Ishikawa (cell line): ENCODE data around the gene NAALADL1.

ENCODE experiments used
- CREB1 ChIP-seq: IDR thresholded peaks from 2 replicates; pipeline ENCODE4 v1.6.1; 2012; ENCODE audit warnings: low read depth
- EP300 ChIP-seq: IDR thresholded peaks from 2 replicates; pipeline ENCODE4 v1.6.1; 2012; ENCODE audit warnings: borderline replicate concordance
- FOXM1 ChIP-seq: IDR thresholded peaks from 2 replicates; pipeline ENCODE4 v1.6.1; 2012; ENCODE audit warnings: low read depth, borderline replicate concordance
- RAD21 ChIP-seq: IDR thresholded peaks from 2 replicates; pipeline ENCODE4 v1.6.1; 2012; ENCODE audit warnings: low read depth
- TAF1 ChIP-seq: IDR thresholded peaks from 2 replicates; pipeline ENCODE4 v1.6.1; 2012; ENCODE audit warnings: low read depth, mild to moderate bottlenecking
- TCF12 ChIP-seq: IDR thresholded peaks from 2 replicates; pipeline ENCODE4 v1.6.1; 2012; ENCODE audit warnings: low read depth
- TEAD4 ChIP-seq: IDR thresholded peaks from 2 replicates; pipeline ENCODE4 v1.6.1; 2012
- YY1 ChIP-seq: IDR thresholded peaks from 2 replicates; pipeline ENCODE4 v1.6.1; 2012; ENCODE audit warnings: low read depth
- TF ChIP-seq, protein P1 (sequence below): IDR thresholded peaks from 2 replicates; pipeline ENCODE4 v1.6.1; 2012; ENCODE audit warnings: low read depth, mild to moderate bottlenecking
- TF ChIP-seq, protein P2 (sequence below): IDR thresholded peaks from 2 replicates; pipeline ENCODE4 v1.6.1; 2012

DNA sequence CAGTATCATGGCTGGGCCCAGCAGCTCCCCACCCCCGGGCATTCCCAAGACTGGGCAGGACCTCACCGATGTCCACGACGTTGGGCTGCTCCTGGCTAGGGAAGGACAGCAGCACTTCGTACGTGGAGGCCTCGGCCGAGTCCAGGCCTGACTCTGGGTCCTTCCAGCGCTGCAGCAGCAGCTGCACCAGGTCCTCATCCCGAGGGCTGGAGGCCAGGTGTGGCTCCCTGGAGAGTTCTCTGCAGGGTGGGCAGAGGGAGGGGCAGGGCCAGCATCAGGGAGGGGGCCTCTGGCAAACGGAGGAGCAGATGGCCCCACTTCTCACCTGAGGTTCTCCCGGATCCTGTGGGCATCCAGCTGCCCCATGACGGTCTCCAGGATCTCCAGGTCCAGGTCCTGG lies 341 bp downstream of the NAALADL1 start:
- TF ChIP-seq EP300 (no peak), TEAD4 (no peak), TCF12 (no peak), CREB1 (no peak), RAD21 (no peak), FOXM1 (no peak), TAF1 (no peak), YY1 (no peak)
- TF ChIP-seq, protein P1, sequence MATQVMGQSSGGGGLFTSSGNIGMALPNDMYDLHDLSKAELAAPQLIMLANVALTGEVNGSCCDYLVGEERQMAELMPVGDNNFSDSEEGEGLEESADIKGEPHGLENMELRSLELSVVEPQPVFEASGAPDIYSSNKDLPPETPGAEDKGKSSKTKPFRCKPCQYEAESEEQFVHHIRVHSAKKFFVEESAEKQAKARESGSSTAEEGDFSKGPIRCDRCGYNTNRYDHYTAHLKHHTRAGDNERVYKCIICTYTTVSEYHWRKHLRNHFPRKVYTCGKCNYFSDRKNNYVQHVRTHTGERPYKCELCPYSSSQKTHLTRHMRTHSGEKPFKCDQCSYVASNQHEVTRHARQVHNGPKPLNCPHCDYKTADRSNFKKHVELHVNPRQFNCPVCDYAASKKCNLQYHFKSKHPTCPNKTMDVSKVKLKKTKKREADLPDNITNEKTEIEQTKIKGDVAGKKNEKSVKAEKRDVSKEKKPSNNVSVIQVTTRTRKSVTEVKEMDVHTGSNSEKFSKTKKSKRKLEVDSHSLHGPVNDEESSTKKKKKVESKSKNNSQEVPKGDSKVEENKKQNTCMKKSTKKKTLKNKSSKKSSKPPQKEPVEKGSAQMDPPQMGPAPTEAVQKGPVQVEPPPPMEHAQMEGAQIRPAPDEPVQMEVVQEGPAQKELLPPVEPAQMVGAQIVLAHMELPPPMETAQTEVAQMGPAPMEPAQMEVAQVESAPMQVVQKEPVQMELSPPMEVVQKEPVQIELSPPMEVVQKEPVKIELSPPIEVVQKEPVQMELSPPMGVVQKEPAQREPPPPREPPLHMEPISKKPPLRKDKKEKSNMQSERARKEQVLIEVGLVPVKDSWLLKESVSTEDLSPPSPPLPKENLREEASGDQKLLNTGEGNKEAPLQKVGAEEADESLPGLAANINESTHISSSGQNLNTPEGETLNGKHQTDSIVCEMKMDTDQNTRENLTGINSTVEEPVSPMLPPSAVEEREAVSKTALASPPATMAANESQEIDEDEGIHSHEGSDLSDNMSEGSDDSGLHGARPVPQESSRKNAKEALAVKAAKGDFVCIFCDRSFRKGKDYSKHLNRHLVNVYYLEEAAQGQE = no peak
- TF ChIP-seq, protein P2, sequence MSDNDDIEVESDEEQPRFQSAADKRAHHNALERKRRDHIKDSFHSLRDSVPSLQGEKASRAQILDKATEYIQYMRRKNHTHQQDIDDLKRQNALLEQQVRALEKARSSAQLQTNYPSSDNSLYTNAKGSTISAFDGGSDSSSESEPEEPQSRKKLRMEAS = no peak
